Measurements from ENCODE around the gene RASA3. TPM values are rescaled to one million over a fixed set of nuclear protein-coding genes. Genes with fewer than 3 reads are reported as not detected.

RASA3 gene
- polyA plus RNA-seq, 1 experiment = 31.4 TPM

GRCh38 chr13:113930671-113931637, 201.5 kb downstream of the RASA3 start:
- DNase-seq (ENCODE audit: low read depth) = no peak
- Histone ChIP-seq H3K36me3 (ENCODE audit: control insufficient read depth, insufficient read depth, low read length) (no peaks in the 10 kb centered on the region), H3K4me3 (ENCODE audit: low read depth, low read length) (no peak overlapping the region), H3K27me3 (ENCODE audit: control insufficient read depth, insufficient read depth, low read length) (no peaks in the 10 kb centered on the region)
- ChIA-PET CTCF (no interaction called here), POLR2A (no interaction called here)
- no peak for TF ChIP-seq CTCF (IDR thresholded peaks at IDR 0.05; ENCODE audit: insufficient read depth, low read depth, low read length)

GRCh38 chr13:113929628-113930615, 202.5 kb downstream of the RASA3 start:
- TF ChIP-seq CTCF (IDR thresholded peaks at IDR 0.05; ENCODE audit: insufficient read depth, low read depth, low read length) = no peak
- ChIA-PET CTCF (interaction anchor here (0.8 to 0.9 kb wide), 2 partner anchors 16 to 17 kb away, joined by 3 to 5 read pairs; no protein-coding TSS in a partner anchor), POLR2A (no interaction called here)
- Histone ChIP-seq H3K27me3 (ENCODE audit: control insufficient read depth, insufficient read depth, low read length) (no peaks in the 10 kb centered on the region), H3K4me3 (ENCODE audit: low read depth, low read length) (no peak overlapping the region), H3K36me3 (ENCODE audit: control insufficient read depth, insufficient read depth, low read length) (no peaks in the 10 kb centered on the region)
- DNase-seq (ENCODE audit: low read depth) = no peak

- peak; percentile 70 for DNase-seq (ENCODE audit: low read depth)
- POLR2A ChIA-PET = no interaction called here
- TF ChIP-seq CTCF (IDR thresholded peaks at IDR 0.05; ENCODE audit: insufficient read depth, low read depth, low read length) = no peak
- CTCF ChIA-PET = interaction anchor here (0.8 to 1.3 kb wide), 3 partner anchors 17 to 85 kb away, joined by 3 to 5 read pairs (median 3); no protein-coding TSS in a partner anchor
- Histone ChIP-seq H3K36me3 (ENCODE audit: control insufficient read depth, insufficient read depth, low read length) (no peaks in the 10 kb centered on the region), H3K27me3 (ENCODE audit: control insufficient read depth, insufficient read depth, low read length) (no peaks in the 10 kb centered on the region), H3K4me3 (ENCODE audit: low read depth, low read length) (no peak overlapping the region)
Measured at GRCh38 chr13:113928685-113929627, 203.5 kb downstream of the RASA3 start.

Other genes with a start within 250 kb of the RASA3 start
- gene C13orf46, start 158.5 kb downstream of the RASA3 start, polyA plus RNA-seq (2011; rRNA removed) = 0.58 and 0.65 TPM in 2 replicates
- not detected in 2 replicates for gene CFAP97D2, start 46.6 kb upstream of the RASA3 start, polyA plus RNA-seq (2011; rRNA removed)
- gene CDC16, start 102.3 kb upstream of the RASA3 start, polyA plus RNA-seq (2011; rRNA removed) = 55.8 and 102 TPM in 2 replicates
- 43.9 and 54.9 TPM in 2 replicates for gene UPF3A, start 149.0 kb upstream of the RASA3 start, polyA plus RNA-seq (2011; rRNA removed)
- gene CHAMP1, start 181.9 kb upstream of the RASA3 start, polyA plus RNA-seq (2011; rRNA removed) = 24.8 and 31.2 TPM in 2 replicates

Data from BJ (cell line).